H9 (cell line): Measurements from ENCODE around the gene CHRNA4. TPM values are rescaled to one million over a fixed set of nuclear protein-coding genes. Genes with fewer than 3 reads are reported as not detected.

Experiments used
- DNase-seq: peaks from one replicate; pipeline ENCODE4 v3.0.0-alpha.2; 2017
- H2AFZ ChIP-seq: one replicate; pipeline ENCODE4 v1.6.1; 2013; ENCODE audit warnings: mild to moderate bottlenecking, low read length, control low read depth, moderate library complexity
- H2AK5ac ChIP-seq: 2 replicates; pipeline ENCODE4 v1.6.1; 2013; ENCODE audit warnings: low read length, control low read depth, mixed read lengths; ENCODE audit not compliant: insufficient read length
- H2BK120ac ChIP-seq: one replicate; pipeline ENCODE4 v1.6.1; 2013; ENCODE audit warnings: low read depth, mild to moderate bottlenecking, low read length, control low read depth, inconsistent platforms; ENCODE audit not compliant: poor library complexity, severe bottlenecking
- H2BK12ac ChIP-seq: 2 replicates; pipeline ENCODE4 v1.6.1; 2013; ENCODE audit warnings: low read length, control low read depth, mixed read lengths, low read depth; ENCODE audit not compliant: insufficient read length
- H2BK15ac ChIP-seq: 2 replicates; pipeline ENCODE4 v1.6.1; 2013; ENCODE audit warnings: low read depth, low read length, control low read depth
- H2BK20ac ChIP-seq: one replicate; pipeline ENCODE4 v1.6.1; 2013; ENCODE audit warnings: low read depth, mild to moderate bottlenecking, low read length, control low read depth, inconsistent platforms; ENCODE audit not compliant: poor library complexity, severe bottlenecking
- H2BK5ac ChIP-seq: 2 replicates; pipeline ENCODE4 v1.6.1; 2013; ENCODE audit warnings: low read length, control low read depth, mixed read lengths; ENCODE audit not compliant: insufficient read length
- H3K14ac ChIP-seq: 2 replicates; pipeline ENCODE4 v1.6.1; 2013; ENCODE audit warnings: low read length, control low read depth; ENCODE audit not compliant: insufficient read depth
- H3K18ac ChIP-seq: 2 replicates; pipeline ENCODE4 v1.6.1; 2013; ENCODE audit warnings: low read depth, mild to moderate bottlenecking, mixed read lengths, low read length, control low read depth; ENCODE audit not compliant: insufficient read length
- H3K23ac ChIP-seq: 2 replicates; pipeline ENCODE4 v1.6.1; 2013; ENCODE audit warnings: low read length, control low read depth, mixed read lengths, low read depth; ENCODE audit not compliant: insufficient read length
- H3K23me2 ChIP-seq: 2 replicates; pipeline ENCODE4 v1.6.1; 2013; ENCODE audit warnings: low read depth, mild to moderate bottlenecking, mixed read lengths, low read length, control low read depth; ENCODE audit not compliant: insufficient read length, poor library complexity, severe bottlenecking
- H3K27ac ChIP-seq: 2 replicates; pipeline ENCODE4 v1.5.1; 2013; ENCODE audit warnings: low read length, control low read depth, mixed read lengths, low read depth; ENCODE audit not compliant: insufficient read length
- H3K27me3 ChIP-seq: 2 replicates; pipeline ENCODE4 v1.6.1; 2013; ENCODE audit warnings: low read length, control low read depth, inconsistent platforms; ENCODE audit not compliant: insufficient read depth
- H3K4ac ChIP-seq: 2 replicates; pipeline ENCODE4 v1.6.1; 2013; ENCODE audit warnings: low read depth, mild to moderate bottlenecking, control low read depth, inconsistent platforms, low read length, moderate library complexity
- H3K4me1 ChIP-seq: 2 replicates; pipeline ENCODE4 v1.6.1; 2013; ENCODE audit warnings: low read length, control low read depth, inconsistent platforms; ENCODE audit not compliant: insufficient read depth
- H3K4me2 ChIP-seq: 2 replicates; pipeline ENCODE4 v1.6.1; 2013; ENCODE audit warnings: low read length, control low read depth, mixed read lengths; ENCODE audit not compliant: insufficient read length, insufficient read depth
- H3K56ac ChIP-seq: 2 replicates; pipeline ENCODE4 v1.6.1; 2013; ENCODE audit warnings: low read depth, mild to moderate bottlenecking, mixed read lengths, low read length, control low read depth; ENCODE audit not compliant: insufficient read length
- H3K79me1 ChIP-seq: 2 replicates; pipeline ENCODE4 v1.6.1; 2013; ENCODE audit warnings: low read depth, mild to moderate bottlenecking, moderate library complexity, low read length, control low read depth, inconsistent platforms; ENCODE audit not compliant: insufficient read depth, poor library complexity, severe bottlenecking
- H3K79me2 ChIP-seq: 2 replicates; pipeline ENCODE4 v1.6.1; 2013; ENCODE audit warnings: low read length, control low read depth, inconsistent platforms; ENCODE audit not compliant: insufficient read depth
- H3K9ac ChIP-seq: 2 replicates; pipeline ENCODE4 v1.6.1; 2013; ENCODE audit warnings: low read length, control low read depth, mixed read lengths; ENCODE audit not compliant: insufficient read length; ENCODE audit errors: extremely low read depth
- H3K9me3 ChIP-seq: one replicate; pipeline ENCODE4 v1.6.1; 2013; ENCODE audit warnings: low read depth, low read length, inconsistent platforms; ENCODE audit not compliant: control insufficient read depth
- H3T11ph ChIP-seq: one replicate; pipeline ENCODE4 v1.6.1; 2013; ENCODE audit warnings: mild to moderate bottlenecking, low read length, control low read depth, inconsistent platforms
- H4K20me1 ChIP-seq: one replicate; pipeline ENCODE4 v1.6.1; 2013; ENCODE audit not compliant: control insufficient read depth, insufficient read length, insufficient read depth
- H4K5ac ChIP-seq: 2 replicates; pipeline ENCODE4 v1.6.1; 2013; ENCODE audit warnings: low read depth, mild to moderate bottlenecking, mixed read lengths, low read length, control low read depth; ENCODE audit not compliant: insufficient read length
- H4K8ac ChIP-seq: replicated peaks from 2 replicates; pipeline ENCODE4 v1.6.1; 2013; ENCODE audit warnings: low read length, control low read depth, mixed read lengths, low read depth; ENCODE audit not compliant: insufficient read length
- H4K91ac ChIP-seq: 2 replicates; pipeline ENCODE4 v1.6.1; 2013; ENCODE audit warnings: low read depth, mild to moderate bottlenecking, moderate library complexity, mixed read lengths, low read length, control low read depth; ENCODE audit not compliant: insufficient read length
- H3K27ac Mint-ChIP-seq, 3 experiments: 2 replicates in 2 of 3; 3 replicates in 1 of 3; pipeline ENCODE4 v1.8.0; 2020 to 2021; ENCODE audit warnings: mixed read lengths in 3 of 3, mild to moderate bottlenecking in 1 of 3, moderate library complexity in 1 of 3
- H3K27me3 Mint-ChIP-seq: 2 replicates; pipeline ENCODE4 v1.8.0; 2021; ENCODE audit warnings: low read depth, mild to moderate bottlenecking, moderate library complexity, mixed read lengths
- H3K36me3 Mint-ChIP-seq, 3 experiments: 2 replicates in 2 of 3; 3 replicates in 1 of 3; pipeline ENCODE4 v1.8.0; 2020 to 2021; ENCODE audit warnings: low read depth in 3 of 3, mixed read lengths in 3 of 3; ENCODE audit not compliant: insufficient read depth in 1 of 3
- H3K4me1 Mint-ChIP-seq, 2 experiments: 2 replicates each; pipeline ENCODE4 v1.8.0; 2020; ENCODE audit warnings: mixed read lengths in 2 of 2
- H3K4me3 Mint-ChIP-seq, 2 experiments: 2 replicates in 1 of 2; 3 replicates in 1 of 2; pipeline ENCODE4 v1.8.0; 2020 to 2021; ENCODE audit warnings: mild to moderate bottlenecking in 2 of 2, mixed read lengths in 2 of 2, moderate library complexity in 1 of 2
- H3K9me3 Mint-ChIP-seq, 2 experiments: 2 replicates in 1 of 2; 3 replicates in 1 of 2; pipeline ENCODE4 v1.8.0; 2020; ENCODE audit warnings: mild to moderate bottlenecking in 2 of 2, mixed read lengths in 2 of 2, moderate library complexity in 1 of 2
- CTCF ChIP-seq: fragments of 200-600 bp; sonication (generic); conservative IDR thresholded peaks from 3 replicates; pipeline ENCODE4 v1.8.0; 2021; ENCODE audit warnings: antibody characterized with exemption, mild to moderate bottlenecking
- WGBS: extraction: QIAGEN DNeasy Blood & Tissue Kit; methylation state at CpG from one replicate; pipeline ENCODE4 v1.1.7; 2013; ENCODE audit warnings: missing lambda C conversion rate, low lambda C conversion rate, mixed read lengths; ENCODE audit not compliant: insufficient read length; ENCODE audit errors: extremely low coverage; 5-methylcytosine and 5-hydroxymethylcytosine counted together
- total RNA-seq: library from RNA; stranded (reverse); gene quantifications from 2 replicates; pipeline ENCODE4 v1.2.1, GENCODE V29; 2021

Gene CHRNA4
- total RNA-seq, 1 experiment from 2014 or later: 2.5 TPM

- Mint-ChIP-seq H3K27me3 (peaks cover 10% of the 10 kb centered on the region), H3K4me1 (peaks cover 9 to 26% of the 10 kb centered on the region in 2 experiments), H3K27ac (no peak overlapping the region; a peak in 1 of 7 replicates), H3K4me3 (no peak overlapping the region), H3K9me3 (no peaks in the 10 kb centered on the region), H3K36me3 (peaks cover 0 to 8% (median 7%) of the 10 kb centered on the region in 3 experiments; a peak in 5 of 7 replicates)
- no peaks in the 10 kb centered on the region for H3K27me3 ChIP-seq
- no peak overlapping the region for H2BK5ac ChIP-seq
- no peak overlapping the region for H4K8ac ChIP-seq
- H4K5ac ChIP-seq: no peak overlapping the region
- H3K18ac ChIP-seq: no peak overlapping the region
- DNase-seq: no peak
- no peak overlapping the region for H2AFZ ChIP-seq
- no peaks in the 10 kb centered on the region for H3K79me1 ChIP-seq
- H3T11ph ChIP-seq: no peak overlapping the region
- no peak for TF ChIP-seq CTCF
- no peak overlapping the region for H2AK5ac ChIP-seq
- H2BK15ac ChIP-seq: no peak overlapping the region
- H3K14ac ChIP-seq: no peak overlapping the region; the same call in 1 of the 2 replicates
- H3K4ac ChIP-seq: no peak overlapping the region
- no peak overlapping the region for H3K56ac ChIP-seq
- no peak overlapping the region for H2BK12ac ChIP-seq
- no peak overlapping the region for H4K91ac ChIP-seq
- H3K4me1 ChIP-seq: no peaks in the 10 kb centered on the region; the same call in 1 of the 2 replicates
- no peak overlapping the region for H3K27ac ChIP-seq
- H3K9ac ChIP-seq: no peak overlapping the region
- no peaks in the 10 kb centered on the region for H3K9me3 ChIP-seq
- H2BK120ac ChIP-seq: no peak overlapping the region
- no peak overlapping the region for H3K4me2 ChIP-seq
- H3K23me2 ChIP-seq: no peaks in the 10 kb centered on the region
- no CpG with 5 or more reads among the region's 11 CpGs for WGBS
- H4K20me1 ChIP-seq: no peaks in the 10 kb centered on the region
- no peaks in the 10 kb centered on the region for H3K79me2 ChIP-seq
- no peak overlapping the region for H3K23ac ChIP-seq
- H2BK20ac ChIP-seq: no peak overlapping the region
These were observed 67.7 kb downstream of the CHRNA4 start for GRCh38 chr20:63293456-63293855.

Other genes starting within 250 kb of the CHRNA4 start
- gene YTHDF1, start 145.2 kb downstream of the CHRNA4 start, total RNA-seq: 85.4 TPM in 2 replicates
- gene BIRC7, start 125.4 kb downstream of the CHRNA4 start, total RNA-seq: 0.31 TPM in 1 of 2 replicates, not detected in the other
- 19.1 and 20.9 TPM in 2 replicates for gene NKAIN4, start 106.9 kb downstream of the CHRNA4 start, total RNA-seq
- gene ARFGAP1, start 88.5 kb downstream of the CHRNA4 start, total RNA-seq: 111 and 114 TPM in 2 replicates
- gene COL20A1, start 68.2 kb downstream of the CHRNA4 start, total RNA-seq: 1.3 and 2.3 TPM in 2 replicates
- gene KCNQ2, start 111.3 kb upstream of the CHRNA4 start, total RNA-seq: 69.2 and 71.5 TPM in 2 replicates
- gene EEF1A2, start 137.7 kb upstream of the CHRNA4 start, total RNA-seq: 25.8 and 27.4 TPM in 2 replicates
- gene PPDPF, start 159.4 kb upstream of the CHRNA4 start, total RNA-seq: 149 and 153 TPM in 2 replicates
- gene PTK6, start 176.0 kb upstream of the CHRNA4 start, total RNA-seq: 0.44 and 0.46 TPM in 2 replicates
- 0.70 and 0.79 TPM in 2 replicates for gene SRMS, start 186.4 kb upstream of the CHRNA4 start, total RNA-seq
- 2.5 and 2.7 TPM in 2 replicates for gene FNDC11, start 192.8 kb upstream of the CHRNA4 start, total RNA-seq
- gene HELZ2, start 212.9 kb upstream of the CHRNA4 start, total RNA-seq: 27.9 and 29.3 TPM in 2 replicates